Body of pancreas (tissue), 4 donors: ENCODE data around the gene VMAC. TPM values are rescaled to one million over a fixed set of nuclear protein-coding genes. Genes with fewer than 3 reads are reported as not detected.

ENCODE experiments used
- ATAC-seq: fragments of 150-250 bp; one replicate; pipeline ENCODE4 v1.9.1; 2016
- DNase-seq, 4 donors: peaks; one replicate each; pipeline ENCODE4 v3.0.0-alpha.2; 2019
- H3K27ac ChIP-seq, 4 donors: fragments of 200-600 bp; sonication (generic); 1 replicate in 3 of 4; 2 replicates in 1 of 4; pipeline versions ENCODE4 v1.5.1 to v1.6.1; 2016 to 2019; ENCODE audit warnings: mild to moderate bottlenecking in 1 of 4, mixed read lengths in 1 of 4, moderate library complexity in 1 of 4
- H3K27me3 ChIP-seq, 2 donors: fragments of 200-600 bp; sonication (generic); one replicate each; pipeline ENCODE4 v1.6.0; 2016; ENCODE audit warnings: mild to moderate bottlenecking in 1 of 2
- H3K36me3 ChIP-seq, 2 donors: fragments of 200-600 bp; sonication (generic); replicated peaks in 1 of 2; 2 replicates each; pipeline ENCODE4 v1.5.1; 2016; ENCODE audit warnings: low read depth in 2 of 2; ENCODE audit not compliant: insufficient read depth in 1 of 2
- H3K4me1 ChIP-seq: fragments of 200-600 bp; sonication (generic); one replicate; pipeline ENCODE4 v1.6.0; 2016
- H3K4me3 ChIP-seq, 2 donors: fragments of 200-600 bp; sonication (generic); 1 replicate in 1 of 2; 2 replicates in 1 of 2; pipeline ENCODE4 v1.5.1; 2016 to 2019
- H3K9me3 ChIP-seq, 3 donors: fragments of 200-600 bp; sonication (generic); 1 replicate in 2 of 3; 2 replicates in 1 of 3; pipeline ENCODE4 v1.5.1; 2016
- CTCF ChIP-seq, 7 experiments: fragments of 450-650 bp in 4 of 7; fragments of 200-600 bp in 3 of 7; sonication (generic) in 3 of 7; IDR thresholded peaks; one replicate each; pipeline ENCODE4 v1.5.1; 2016 to 2019; ENCODE audit warnings: antibody characterized with exemption in 7 of 7
- POLR2A ChIP-seq, 3 donors: fragments of 450-650 bp; IDR thresholded peaks; one replicate each; pipeline ENCODE4 v1.6.1; 2016; ENCODE audit warnings: antibody characterized with exemption in 3 of 3, mild to moderate bottlenecking in 2 of 3
- WGBS, 2 donors: methylation state at CpG; one replicate each; pipeline ENCODE4 v1.1.5; 2017; 5-methylcytosine and 5-hydroxymethylcytosine counted together
- intact Hi-C: fragments of 100-400 bp; cut with DNase I; formaldehyde crosslinking; loops from one replicate; pipeline ENCODE4 v1.15.1; 2023
- total RNA-seq, 2 donors: library from RNA; depleted of rRNA; stranded (reverse); fragments of >200 nt; gene quantifications; one replicate each; pipeline ENCODE4 v1.1.0, GENCODE V29; 2016

VMAC gene
- total RNA-seq, 2 donors from 2014 or later = 12.5 to 15.3 TPM

- H3K27ac ChIP-seq = no peak overlapping the region
- 88 to 89% methylated on average over 9 to 20 of the region's 20 CpGs for WGBS, 2 donors
- ATAC-seq = no peak
These were observed 28.9 kb downstream of the VMAC start for GRCh38 chr19:5933391-5934068.

GRCh38 chr19:5934069-5934401 lies 29.4 kb downstream of the VMAC start:
- Histone ChIP-seq H3K27me3 (no peaks in the 10 kb centered on the region), H3K36me3 (peaks cover 6 to 14% of the 10 kb centered on the region in 2 donors), H3K4me3 (no peak overlapping the region), H3K4me1 (peaks cover 21% of the 10 kb centered on the region), H3K27ac (no peak overlapping the region), H3K9me3 (no peaks in the 10 kb centered on the region)
- no peak for DNase-seq
- intact Hi-C loops = no loop called here
- TF ChIP-seq CTCF (IDR thresholded peaks at IDR 0.05) = no peak
- TF ChIP-seq POLR2A (IDR thresholded peaks at IDR 0.05) = no peak
- ATAC-seq = no peak
- WGBS, 2 donors = 40 to 66% methylated on average over 1 to 5 of the region's 5 CpGs

More at GRCh38 chr19:5933391-5934068, 28.9 kb downstream of the VMAC start:
- DNase-seq = no peak
- no peak for TF ChIP-seq POLR2A (IDR thresholded peaks at IDR 0.05)
- TF ChIP-seq CTCF (IDR thresholded peaks at IDR 0.05) = no peak
- Histone ChIP-seq H3K4me3 (no peak overlapping the region), H3K27me3 (no peaks in the 10 kb centered on the region), H3K36me3 (peaks cover 6 to 18% of the 10 kb centered on the region in 2 donors), H3K4me1 (peaks cover 21% of the 10 kb centered on the region), H3K9me3 (no peaks in the 10 kb centered on the region)
- intact Hi-C loops = no loop called here

GRCh38 chr19:5934774-5935472 lies 30.3 kb downstream of the VMAC start:
- peaks cover 6 to 7% of the 10 kb centered on the region in 2 donors for H3K36me3 ChIP-seq
- no peaks in the 10 kb centered on the region for H3K9me3 ChIP-seq
- intact Hi-C loops = no loop called here
- DNase-seq (peak in 1 of 4 donors; percentile 39), ATAC-seq (no peak)
- H3K4me3 ChIP-seq = no peak overlapping the region
- H3K27ac ChIP-seq = peak overlapping the region in 1 of 4 donors; percentile 7
- H3K27me3 ChIP-seq = no peaks in the 10 kb centered on the region
- peaks cover 21% of the 10 kb centered on the region for H3K4me1 ChIP-seq
- TF ChIP-seq CTCF (IDR thresholded peaks at IDR 0.05) = no peak
- no peak for TF ChIP-seq POLR2A (IDR thresholded peaks at IDR 0.05)
- WGBS, 2 donors = 74 to 84% methylated on average over 16 of the region's 16 CpGs

- TF ChIP-seq POLR2A (IDR thresholded peaks at IDR 0.05) (no peak), CTCF (IDR thresholded peaks at IDR 0.05) (no peak)
- 84 to 92% methylated on average over 15 to 25 of the region's 25 CpGs for WGBS, 2 donors
- intact Hi-C loops = no loop called here
These were observed 31.0 kb downstream of the VMAC start for GRCh38 chr19:5935473-5936291.

More at GRCh38 chr19:5935473-5936291, 31.0 kb downstream of the VMAC start:
- DNase-seq (no peak), ATAC-seq (no peak)
- Histone ChIP-seq H3K4me3 (no peak overlapping the region), H3K4me1 (peaks cover 21% of the 10 kb centered on the region), H3K27me3 (no peaks in the 10 kb centered on the region), H3K27ac (peak overlapping the region in 2 of 4 donors; percentile 7 to 18), H3K36me3 (peaks cover 6 to 9% of the 10 kb centered on the region in 2 donors), H3K9me3 (no peaks in the 10 kb centered on the region)
